ENCODE measurements around the gene POFUT2. TPM values are rescaled to one million over a fixed set of nuclear protein-coding genes. Genes with fewer than 3 reads are reported as not detected.
"Not testable (repeated sequence)": the region's sequence is repeated elsewhere in the genome, so short reads cannot be mapped to it uniquely, and the experiment has no call there.

POFUT2 gene
- total RNA-seq, 1 donor: 35.8 TPM

GRCh38 chr21:45317398-45318145, 29.9 kb upstream of the POFUT2 start:
- Histone ChIP-seq H3K4me3 (ENCODE audit: insufficient read depth, low read length) (peak overlapping the region; percentile 19), H3K27me3 (ENCODE audit: insufficient read depth, low read length) (peaks cover 5% of the 10 kb centered on the region), H2AFZ (ENCODE audit: low read length) (peak overlapping the region; percentile 59), H3K36me3 (ENCODE audit: insufficient read depth, low read length) (no peaks in the 10 kb centered on the region), H3K79me2 (ENCODE audit: insufficient read depth, low read length) (no peaks in the 10 kb centered on the region), H3K4me1 (ENCODE audit: insufficient read depth, low read length) (peaks cover 20% of the 10 kb centered on the region), H3K9me3 (ENCODE audit: low read depth, low read length) (no peaks in the 10 kb centered on the region), H3K27ac (ENCODE audit: low read depth, low read length) (peak overlapping the region; percentile 72), H3K4me2 (ENCODE audit: insufficient read depth, low read length) (peak overlapping the region; percentile 61), H4K20me1 (ENCODE audit: insufficient read depth, low read length) (no peaks in the 10 kb centered on the region)
- no peak for TF ChIP-seq CTCF (IDR thresholded peaks at IDR 0.05; ENCODE audit: extremely low read depth, low read depth, low read length)
- peak; percentile 96 for DNase-seq (ENCODE audit: insufficient read length, low spot score, missing footprints)

- H3K27ac ChIP-seq (ENCODE audit: low read depth, low read length): peak overlapping the region; percentile 17
- H3K4me2 ChIP-seq (ENCODE audit: insufficient read depth, low read length): peak overlapping the region; percentile 61
- H3K9me3 ChIP-seq (ENCODE audit: low read depth, low read length): no peaks in the 10 kb centered on the region
Measured at GRCh38 chr21:45316871-45317397, 29.2 kb upstream of the POFUT2 start.

GRCh38 chr21:45315676-45316470, 28.2 kb upstream of the POFUT2 start:
- not testable (repeated sequence) for H3K27me3 ChIP-seq (ENCODE audit: insufficient read depth, low read length); H3K9me3 ChIP-seq (ENCODE audit: low read depth, low read length); H4K20me1 ChIP-seq (ENCODE audit: insufficient read depth, low read length); DNase-seq (ENCODE audit: insufficient read length, low spot score, missing footprints); H2AFZ ChIP-seq (ENCODE audit: low read length); H3K27ac ChIP-seq (ENCODE audit: low read depth, low read length); H3K4me2 ChIP-seq (ENCODE audit: insufficient read depth, low read length); H3K79me2 ChIP-seq (ENCODE audit: insufficient read depth, low read length); H3K4me3 ChIP-seq (ENCODE audit: insufficient read depth, low read length); H3K36me3 ChIP-seq (ENCODE audit: insufficient read depth, low read length)
- H3K4me1 ChIP-seq (ENCODE audit: insufficient read depth, low read length): peaks cover 20% of the 10 kb centered on the region

More at GRCh38 chr21:45316871-45317397, 29.2 kb upstream of the POFUT2 start:
- peaks cover 9% of the 10 kb centered on the region for H3K27me3 ChIP-seq (ENCODE audit: insufficient read depth, low read length)
- no peaks in the 10 kb centered on the region for H3K79me2 ChIP-seq (ENCODE audit: insufficient read depth, low read length)
- H4K20me1 ChIP-seq (ENCODE audit: insufficient read depth, low read length): no peaks in the 10 kb centered on the region
- DNase-seq (ENCODE audit: insufficient read length, low spot score, missing footprints): peak; percentile 23
- peaks cover 20% of the 10 kb centered on the region for H3K4me1 ChIP-seq (ENCODE audit: insufficient read depth, low read length)
- H3K36me3 ChIP-seq (ENCODE audit: insufficient read depth, low read length): no peaks in the 10 kb centered on the region
- H3K4me3 ChIP-seq (ENCODE audit: insufficient read depth, low read length): no peak overlapping the region
- H2AFZ ChIP-seq (ENCODE audit: low read length): no peak overlapping the region
- no peak for TF ChIP-seq CTCF (IDR thresholded peaks at IDR 0.05; ENCODE audit: extremely low read depth, low read depth, low read length)

GRCh38 chr21:45313682-45314081, 26.0 kb upstream of the POFUT2 start:
- Histone ChIP-seq H3K4me3 (ENCODE audit: insufficient read depth, low read length) (no peak overlapping the region), H3K27me3 (ENCODE audit: insufficient read depth, low read length) (peaks cover 9% of the 10 kb centered on the region), H3K79me2 (ENCODE audit: insufficient read depth, low read length) (no peaks in the 10 kb centered on the region), H3K9me3 (ENCODE audit: low read depth, low read length) (no peaks in the 10 kb centered on the region), H3K36me3 (ENCODE audit: insufficient read depth, low read length) (no peaks in the 10 kb centered on the region), H3K4me1 (ENCODE audit: insufficient read depth, low read length) (peaks cover 24% of the 10 kb centered on the region), H3K27ac (ENCODE audit: low read depth, low read length) (no peak overlapping the region), H2AFZ (ENCODE audit: low read length) (no peak overlapping the region), H4K20me1 (ENCODE audit: insufficient read depth, low read length) (no peaks in the 10 kb centered on the region), H3K4me2 (ENCODE audit: insufficient read depth, low read length) (no peak overlapping the region)
- no peak for DNase-seq (ENCODE audit: insufficient read length, low spot score, missing footprints)
- TF ChIP-seq CTCF (IDR thresholded peaks at IDR 0.05; ENCODE audit: extremely low read depth, low read depth, low read length): no peak

All from osteoblast (primary cell).